SK-N-SH treated with all-trans-retinoic acid at 6 μM for 48 hours (cell line): ENCODE data around the gene PROC.

Experiments
- ATAC-seq: fragments of 200-7000 bp; cut with Tn5 transposase; 3 replicates; pipeline ENCODE4 v1.9.1; 2020; ENCODE audit warnings: mild to moderate bottlenecking, moderate library complexity
- ARNTL ChIP-seq: fragments of 450-650 bp; formaldehyde crosslinking; IDR thresholded peaks from 2 replicates; pipeline ENCODE4 v1.5.0; 2020; ENCODE audit warnings: low read depth, mild to moderate bottlenecking, moderate library complexity, borderline replicate concordance
- BACH2 ChIP-seq: fragments of 250-450 bp; sonication (Bioruptor Pico); IDR thresholded peaks from 2 replicates; pipeline ENCODE4 v1.9.0; 2021; ENCODE audit warnings: mild to moderate bottlenecking, borderline replicate concordance
- CSDC2 ChIP-seq: fragments of 250-450 bp; sonication (Bioruptor Pico); IDR thresholded peaks from 2 replicates; pipeline ENCODE4 v1.5.0; 2020; ENCODE audit warnings: mild to moderate bottlenecking, moderate library complexity
- ESRRG ChIP-seq: fragments of 250-450 bp; sonication (Bioruptor Pico); IDR thresholded peaks from 2 replicates; pipeline ENCODE4 v1.6.1; 2021; ENCODE audit warnings: mild to moderate bottlenecking
- GLIS3 ChIP-seq: fragments of 250-450 bp; sonication (Bioruptor Pico); IDR thresholded peaks from 2 replicates; pipeline ENCODE4 v1.5.0; 2020; ENCODE audit warnings: mild to moderate bottlenecking, moderate library complexity
- ISL1 ChIP-seq: fragments of 250-450 bp; sonication (Bioruptor Pico); IDR thresholded peaks from 2 replicates; pipeline ENCODE4 v2.1.2; 2022; ENCODE audit warnings: mild to moderate bottlenecking, moderate library complexity
- OSR1 ChIP-seq: fragments of 250-450 bp; sonication (Bioruptor Pico); IDR thresholded peaks from 2 replicates; pipeline ENCODE4 v1.8.0; 2022; ENCODE audit warnings: moderate library complexity, mild to moderate bottlenecking, inconsistent platforms
- PPARA ChIP-seq: fragments of 250-450 bp; sonication (Bioruptor Pico); IDR thresholded peaks from 2 replicates; pipeline ENCODE4 v1.5.0; 2020; ENCODE audit warnings: mild to moderate bottlenecking, borderline replicate concordance
- RARB ChIP-seq: fragments of 250-450 bp; sonication (Bioruptor Pico); IDR thresholded peaks from 2 replicates; pipeline ENCODE4 v1.8.0; 2021; ENCODE audit warnings: mild to moderate bottlenecking, moderate library complexity
- SNAI2 ChIP-seq: fragments of 250-450 bp; sonication (Bioruptor Pico); IDR thresholded peaks from 2 replicates; pipeline ENCODE4 v1.5.0; 2020; ENCODE audit warnings: mild to moderate bottlenecking, moderate library complexity
- TCF4 ChIP-seq: fragments of 250-450 bp; sonication (Bioruptor Pico); IDR thresholded peaks from 2 replicates; pipeline ENCODE4 v1.8.0; 2021; ENCODE audit warnings: mild to moderate bottlenecking, moderate library complexity, borderline replicate concordance
- TOX ChIP-seq: fragments of 250-450 bp; sonication (Bioruptor Pico); IDR thresholded peaks from 2 replicates; pipeline ENCODE4 v1.8.0; 2021; ENCODE audit warnings: mild to moderate bottlenecking, moderate library complexity, borderline replicate concordance
- ZC3H10 ChIP-seq: fragments of 250-450 bp; sonication (Bioruptor Pico); IDR thresholded peaks from 2 replicates; pipeline ENCODE4 v1.5.1; 2021; ENCODE audit warnings: mild to moderate bottlenecking, moderate library complexity
- ZFP3 ChIP-seq: fragments of 250-450 bp; sonication (Bioruptor Pico); IDR thresholded peaks from 2 replicates; pipeline ENCODE4 v1.5.0; 2020; ENCODE audit warnings: mild to moderate bottlenecking, moderate library complexity
- ZFP30 ChIP-seq: fragments of 450-650 bp; formaldehyde crosslinking; IDR thresholded peaks from 2 replicates; pipeline ENCODE4 v1.5.0; 2022; ENCODE audit warnings: mild to moderate bottlenecking, moderate library complexity
- ZNF565 ChIP-seq: fragments of 450-650 bp; formaldehyde crosslinking; conservative IDR thresholded peaks from 2 replicates; pipeline ENCODE4 v1.5.0; 2020; ENCODE audit warnings: low read depth, mild to moderate bottlenecking, moderate library complexity
- ZNF70 ChIP-seq: fragments of 450-650 bp; formaldehyde crosslinking; IDR thresholded peaks from 2 replicates; pipeline ENCODE4 v1.5.0; 2020; ENCODE audit warnings: mild to moderate bottlenecking, moderate library complexity
- ZNF8 ChIP-seq: fragments of 450-650 bp; formaldehyde crosslinking; IDR thresholded peaks from 2 replicates; pipeline ENCODE4 v1.5.0; 2020; ENCODE audit warnings: mild to moderate bottlenecking, moderate library complexity
- TF ChIP-seq, protein P1 (sequence below): fragments of 250-450 bp; sonication (Bioruptor Pico); IDR thresholded peaks from 2 replicates; pipeline ENCODE4 v1.5.1; 2020; ENCODE audit warnings: low read depth, mild to moderate bottlenecking, moderate library complexity
- TF ChIP-seq, protein P2 (sequence below): fragments of 250-450 bp; sonication (Bioruptor Pico); IDR thresholded peaks from 2 replicates; pipeline ENCODE4 v1.5.1; 2021; ENCODE audit warnings: mild to moderate bottlenecking, moderate library complexity
- TF ChIP-seq, protein P3 (sequence below): fragments of 250-450 bp; sonication (Bioruptor Pico); IDR thresholded peaks from 2 replicates; pipeline ENCODE4 v1.5.0; 2020; ENCODE audit warnings: mild to moderate bottlenecking, moderate library complexity
- TF ChIP-seq, protein P4 (sequence below): fragments of 250-450 bp; sonication (Bioruptor Pico); IDR thresholded peaks from 2 replicates; pipeline ENCODE4 v1.8.0; 2020; ENCODE audit warnings: mild to moderate bottlenecking, moderate library complexity, borderline replicate concordance

PROC gene

DNA sequence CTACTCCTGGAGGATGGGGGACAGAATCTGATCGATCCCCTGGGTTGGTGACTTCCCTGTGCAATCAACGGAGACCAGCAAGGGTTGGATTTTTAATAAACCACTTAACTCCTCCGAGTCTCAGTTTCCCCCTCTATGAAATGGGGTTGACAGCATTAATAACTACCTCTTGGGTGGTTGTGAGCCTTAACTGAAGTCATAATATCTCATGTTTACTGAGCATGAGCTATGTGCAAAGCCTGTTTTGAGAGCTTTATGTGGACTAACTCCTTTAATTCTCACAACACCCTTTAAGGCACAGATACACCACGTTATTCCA lies 844 bp downstream of the PROC start (continued):
- TF ChIP-seq, protein P1, sequence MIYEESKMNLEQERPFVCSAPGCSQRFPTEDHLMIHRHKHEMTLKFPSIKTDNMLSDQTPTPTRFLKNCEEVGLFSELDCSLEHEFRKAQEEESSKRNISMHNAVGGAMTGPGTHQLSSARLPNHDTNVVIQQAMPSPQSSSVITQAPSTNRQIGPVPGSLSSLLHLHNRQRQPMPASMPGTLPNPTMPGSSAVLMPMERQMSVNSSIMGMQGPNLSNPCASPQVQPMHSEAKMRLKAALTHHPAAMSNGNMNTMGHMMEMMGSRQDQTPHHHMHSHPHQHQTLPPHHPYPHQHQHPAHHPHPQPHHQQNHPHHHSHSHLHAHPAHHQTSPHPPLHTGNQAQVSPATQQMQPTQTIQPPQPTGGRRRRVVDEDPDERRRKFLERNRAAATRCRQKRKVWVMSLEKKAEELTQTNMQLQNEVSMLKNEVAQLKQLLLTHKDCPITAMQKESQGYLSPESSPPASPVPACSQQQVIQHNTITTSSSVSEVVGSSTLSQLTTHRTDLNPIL (CRISPR knock-in tag): no peak
- no peak for TF ChIP-seq PPARA (CRISPR knock-in tag)
- no peak for TF ChIP-seq ARNTL (CRISPR knock-in tag)
- TF ChIP-seq CSDC2 (CRISPR knock-in tag): no peak
- no peak for TF ChIP-seq ISL1
- no peak for TF ChIP-seq BACH2 (CRISPR knock-in tag)
- no peak for TF ChIP-seq ZC3H10 (CRISPR knock-in tag)

DNA sequence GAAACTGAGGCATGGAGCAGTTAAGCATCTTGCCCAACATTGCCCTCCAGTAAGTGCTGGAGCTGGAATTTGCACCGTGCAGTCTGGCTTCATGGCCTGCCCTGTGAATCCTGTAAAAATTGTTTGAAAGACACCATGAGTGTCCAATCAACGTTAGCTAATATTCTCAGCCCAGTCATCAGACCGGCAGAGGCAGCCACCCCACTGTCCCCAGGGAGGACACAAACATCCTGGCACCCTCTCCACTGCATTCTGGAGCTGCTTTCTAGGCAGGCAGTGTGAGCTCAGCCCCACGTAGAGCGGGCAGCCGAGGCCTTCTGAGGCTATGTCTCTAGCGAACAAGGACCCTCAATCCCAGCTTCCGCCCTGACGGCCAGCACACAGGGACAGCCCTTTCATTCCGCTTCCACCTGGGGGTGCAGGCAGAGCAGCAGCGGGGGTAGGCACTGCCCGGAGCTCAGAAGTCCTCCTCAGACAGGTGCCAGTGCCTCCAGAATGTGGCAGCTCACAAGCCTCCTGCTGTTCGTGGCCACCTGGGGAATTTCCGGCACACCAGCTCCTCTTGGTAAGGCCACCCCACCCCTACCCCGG lies 1.3 kb downstream of the PROC start:
- ATAC-seq: no peak
- TF ChIP-seq BACH2 (CRISPR knock-in tag): no peak
- TF ChIP-seq SNAI2: no peak
- no peak for TF ChIP-seq ZC3H10 (CRISPR knock-in tag)
- TF ChIP-seq, protein P2, sequence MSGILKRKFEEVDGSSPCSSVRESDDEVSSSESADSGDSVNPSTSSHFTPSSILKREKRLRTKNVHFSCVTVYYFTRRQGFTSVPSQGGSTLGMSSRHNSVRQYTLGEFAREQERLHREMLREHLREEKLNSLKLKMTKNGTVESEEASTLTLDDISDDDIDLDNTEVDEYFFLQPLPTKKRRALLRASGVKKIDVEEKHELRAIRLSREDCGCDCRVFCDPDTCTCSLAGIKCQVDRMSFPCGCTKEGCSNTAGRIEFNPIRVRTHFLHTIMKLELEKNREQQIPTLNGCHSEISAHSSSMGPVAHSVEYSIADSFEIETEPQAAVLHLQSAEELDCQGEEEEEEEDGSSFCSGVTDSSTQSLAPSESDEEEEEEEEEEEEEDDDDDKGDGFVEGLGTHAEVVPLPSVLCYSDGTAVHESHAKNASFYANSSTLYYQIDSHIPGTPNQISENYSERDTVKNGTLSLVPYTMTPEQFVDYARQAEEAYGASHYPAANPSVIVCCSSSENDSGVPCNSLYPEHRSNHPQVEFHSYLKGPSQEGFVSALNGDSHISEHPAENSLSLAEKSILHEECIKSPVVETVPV (CRISPR knock-in tag): no peak
- no peak for TF ChIP-seq TCF4
- no peak for TF ChIP-seq ESRRG (CRISPR knock-in tag)
- no peak for TF ChIP-seq ZNF8 (CRISPR knock-in tag)
- TF ChIP-seq GLIS3 (CRISPR knock-in tag): no peak
- TF ChIP-seq ZNF565: no peak

DNA sequence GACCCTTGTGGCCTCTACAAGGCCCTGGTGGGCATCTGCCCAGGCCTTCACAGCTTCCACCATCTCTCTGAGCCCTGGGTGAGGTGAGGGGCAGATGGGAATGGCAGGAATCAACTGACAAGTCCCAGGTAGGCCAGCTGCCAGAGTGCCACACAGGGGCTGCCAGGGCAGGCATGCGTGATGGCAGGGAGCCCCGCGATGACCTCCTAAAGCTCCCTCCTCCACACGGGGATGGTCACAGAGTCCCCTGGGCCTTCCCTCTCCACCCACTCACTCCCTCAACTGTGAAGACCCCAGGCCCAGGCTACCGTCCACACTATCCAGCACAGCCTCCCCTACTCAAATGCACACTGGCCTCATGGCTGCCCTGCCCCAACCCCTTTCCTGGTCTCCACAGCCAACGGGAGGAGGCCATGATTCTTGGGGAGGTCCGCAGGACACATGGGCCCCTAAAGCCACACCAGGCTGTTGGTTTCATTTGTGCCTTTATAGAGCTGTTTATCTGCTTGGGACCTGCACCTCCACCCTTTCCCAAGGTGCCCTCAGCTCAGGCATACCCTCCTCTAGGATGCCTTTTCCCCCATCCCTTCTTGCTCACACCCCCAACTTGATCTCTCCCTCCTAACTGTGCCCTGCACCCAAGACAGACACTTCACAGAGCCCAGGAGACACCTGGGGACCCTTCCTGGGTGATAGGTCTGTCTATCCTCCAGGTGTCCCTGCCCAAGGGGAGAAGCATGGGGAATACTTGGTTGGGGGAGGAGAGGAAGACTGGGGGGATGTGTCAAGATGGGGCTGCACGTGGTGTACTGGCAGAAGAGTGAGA lies 2.0 kb downstream of the PROC start:
- no peak for ATAC-seq
- no peak for TF ChIP-seq RARB
- TF ChIP-seq ZFP30 (CRISPR knock-in tag): no peak
- no peak for TF ChIP-seq ZNF70 (CRISPR knock-in tag)
- no peak for TF ChIP-seq GLIS3 (CRISPR knock-in tag)
- TF ChIP-seq, all 23 proteins: peak for 0

DNA sequence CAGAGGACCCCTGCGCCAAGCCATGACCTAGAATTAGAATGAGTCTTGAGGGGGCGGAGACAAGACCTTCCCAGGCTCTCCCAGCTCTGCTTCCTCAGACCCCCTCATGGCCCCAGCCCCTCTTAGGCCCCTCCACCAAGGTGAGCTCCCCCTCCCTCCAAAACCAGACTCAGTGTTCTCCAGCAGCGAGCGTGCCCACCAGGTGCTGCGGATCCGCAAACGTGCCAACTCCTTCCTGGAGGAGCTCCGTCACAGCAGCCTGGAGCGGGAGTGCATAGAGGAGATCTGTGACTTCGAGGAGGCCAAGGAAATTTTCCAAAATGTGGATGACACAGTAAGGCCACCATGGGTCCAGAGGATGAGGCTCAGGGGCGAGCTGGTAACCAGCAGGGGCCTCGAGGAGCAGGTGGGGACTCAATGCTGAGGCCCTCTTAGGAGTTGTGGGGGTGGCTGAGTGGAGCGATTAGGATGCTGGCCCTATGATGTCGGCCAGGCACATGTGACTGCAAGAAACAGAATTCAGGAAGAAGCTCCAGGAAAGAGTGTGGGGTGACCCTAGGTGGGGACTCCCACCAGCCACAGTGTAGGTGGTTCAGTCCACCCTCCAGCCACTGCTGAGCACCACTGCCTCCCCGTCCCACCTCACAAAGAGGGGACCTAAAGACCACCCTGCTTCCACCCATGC lies 3.0 kb downstream of the PROC start:
- ATAC-seq: no peak
- TF ChIP-seq ESRRG (CRISPR knock-in tag): no peak
- no peak for TF ChIP-seq ZC3H10 (CRISPR knock-in tag)
- TF ChIP-seq, protein P1 (CRISPR knock-in tag): no peak
- TF ChIP-seq, protein P3, sequence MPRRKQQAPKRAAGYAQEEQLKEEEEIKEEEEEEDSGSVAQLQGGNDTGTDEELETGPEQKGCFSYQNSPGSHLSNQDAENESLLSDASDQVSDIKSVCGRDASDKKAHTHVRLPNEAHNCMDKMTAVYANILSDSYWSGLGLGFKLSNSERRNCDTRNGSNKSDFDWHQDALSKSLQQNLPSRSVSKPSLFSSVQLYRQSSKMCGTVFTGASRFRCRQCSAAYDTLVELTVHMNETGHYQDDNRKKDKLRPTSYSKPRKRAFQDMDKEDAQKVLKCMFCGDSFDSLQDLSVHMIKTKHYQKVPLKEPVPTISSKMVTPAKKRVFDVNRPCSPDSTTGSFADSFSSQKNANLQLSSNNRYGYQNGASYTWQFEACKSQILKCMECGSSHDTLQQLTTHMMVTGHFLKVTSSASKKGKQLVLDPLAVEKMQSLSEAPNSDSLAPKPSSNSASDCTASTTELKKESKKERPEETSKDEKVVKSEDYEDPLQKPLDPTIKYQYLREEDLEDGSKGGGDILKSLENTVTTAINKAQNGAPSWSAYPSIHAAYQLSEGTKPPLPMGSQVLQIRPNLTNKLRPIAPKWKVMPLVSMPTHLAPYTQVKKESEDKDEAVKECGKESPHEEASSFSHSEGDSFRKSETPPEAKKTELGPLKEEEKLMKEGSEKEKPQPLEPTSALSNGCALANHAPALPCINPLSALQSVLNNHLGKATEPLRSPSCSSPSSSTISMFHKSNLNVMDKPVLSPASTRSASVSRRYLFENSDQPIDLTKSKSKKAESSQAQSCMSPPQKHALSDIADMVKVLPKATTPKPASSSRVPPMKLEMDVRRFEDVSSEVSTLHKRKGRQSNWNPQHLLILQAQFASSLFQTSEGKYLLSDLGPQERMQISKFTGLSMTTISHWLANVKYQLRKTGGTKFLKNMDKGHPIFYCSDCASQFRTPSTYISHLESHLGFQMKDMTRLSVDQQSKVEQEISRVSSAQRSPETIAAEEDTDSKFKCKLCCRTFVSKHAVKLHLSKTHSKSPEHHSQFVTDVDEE (CRISPR knock-in tag): no peak
- TF ChIP-seq BACH2 (CRISPR knock-in tag): no peak
- TF ChIP-seq OSR1 (CRISPR knock-in tag): no peak
- no peak for TF ChIP-seq ZFP3 (CRISPR knock-in tag)
- no peak for TF ChIP-seq PPARA (CRISPR knock-in tag)
- TF ChIP-seq, protein P4, sequence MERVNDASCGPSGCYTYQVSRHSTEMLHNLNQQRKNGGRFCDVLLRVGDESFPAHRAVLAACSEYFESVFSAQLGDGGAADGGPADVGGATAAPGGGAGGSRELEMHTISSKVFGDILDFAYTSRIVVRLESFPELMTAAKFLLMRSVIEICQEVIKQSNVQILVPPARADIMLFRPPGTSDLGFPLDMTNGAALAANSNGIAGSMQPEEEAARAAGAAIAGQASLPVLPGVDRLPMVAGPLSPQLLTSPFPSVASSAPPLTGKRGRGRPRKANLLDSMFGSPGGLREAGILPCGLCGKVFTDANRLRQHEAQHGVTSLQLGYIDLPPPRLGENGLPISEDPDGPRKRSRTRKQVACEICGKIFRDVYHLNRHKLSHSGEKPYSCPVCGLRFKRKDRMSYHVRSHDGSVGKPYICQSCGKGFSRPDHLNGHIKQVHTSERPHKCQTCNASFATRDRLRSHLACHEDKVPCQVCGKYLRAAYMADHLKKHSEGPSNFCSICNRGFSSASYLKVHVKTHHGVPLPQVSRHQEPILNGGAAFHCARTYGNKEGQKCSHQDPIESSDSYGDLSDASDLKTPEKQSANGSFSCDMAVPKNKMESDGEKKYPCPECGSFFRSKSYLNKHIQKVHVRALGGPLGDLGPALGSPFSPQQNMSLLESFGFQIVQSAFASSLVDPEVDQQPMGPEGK (CRISPR knock-in tag): no peak
- no peak for TF ChIP-seq TOX
- no peak for TF ChIP-seq ZNF70 (CRISPR knock-in tag)
- TF ChIP-seq CSDC2 (CRISPR knock-in tag): no peak
- no peak for TF ChIP-seq ZNF565
- no peak for TF ChIP-seq ISL1
